SK-N-MC (cell line): ENCODE data around the gene ERCC3.

Experiments
- DNase-seq: peaks from one replicate; pipeline ENCODE4 v3.0.0-alpha.2; 2011; ENCODE audit warnings: low read depth, low spot score
- H3K27ac ChIP-seq: fragments of 200-600 bp; sonication (generic); 2 replicates; pipeline ENCODE4 v1.5.1; 2016; ENCODE audit warnings: mixed run types
- H3K36me3 ChIP-seq: fragments of 200-600 bp; sonication (generic); 2 replicates; pipeline ENCODE4 v1.6.1; 2017; ENCODE audit warnings: antibody characterized with exemption, low read length, mixed read lengths; ENCODE audit not compliant: insufficient read depth
- H3K4me3 ChIP-seq: fragments of 200-600 bp; sonication (generic); 2 replicates; pipeline ENCODE4 v1.5.1; 2016
- H3K9ac ChIP-seq: fragments of 200-600 bp; sonication (generic); 2 replicates; pipeline ENCODE4 v1.8.0; 2017; ENCODE audit warnings: mixed run types, mixed read lengths; ENCODE audit not compliant: insufficient read length
- H3K9me3 ChIP-seq: fragments of 200-600 bp; sonication (generic); 2 replicates; pipeline ENCODE4 v1.6.1; 2017; ENCODE audit warnings: low read depth, mild to moderate bottlenecking, antibody characterized with exemption, low read length, moderate library complexity, mixed read lengths
- EZH2 ChIP-seq: fragments of 200-600 bp; sonication (generic); IDR thresholded peaks from one replicate; pipeline ENCODE4 v1.6.1; 2017; ENCODE audit warnings: antibody characterized with exemption
- FOXP2 ChIP-seq: optimal IDR thresholded peaks from 2 replicates; pipeline ENCODE3; 2011; ENCODE audit warnings: mild to moderate bottlenecking, moderate library complexity; ENCODE audit not compliant: insufficient read depth; ENCODE audit errors: extremely low read length, control extremely low read depth
- POLR2AphosphoS5 ChIP-seq: IDR thresholded peaks from 2 replicates; pipeline ENCODE4 v1.6.1; 2012; ENCODE audit warnings: mild to moderate bottlenecking, low read depth, low read length, borderline replicate concordance

The ERCC3 gene

GRCh38 chr2:127293748-127294562 is at the start of gene ERCC3:
Gene ERCC3, minus strand, starts transcription at chr2:127294144. Its CDS starts 63 bp downstream, at chr2:127294081.
- peak within 1 kb of the TSS; percentile 97 for H3K4me3 ChIP-seq
- TF ChIP-seq POLR2AphosphoS5: peak; percentile 92
- peak; percentile 51 for TF ChIP-seq FOXP2
- TF ChIP-seq EZH2: no peak
- DNase-seq: peak; percentile 6
- H3K9ac ChIP-seq: peak within 1 kb of the TSS; percentile 97
- no peaks in the 10 kb centered on the region for H3K9me3 ChIP-seq
- peak within 1 kb of the TSS; percentile 80 for H3K27ac ChIP-seq
- peaks cover 36% of the 10 kb centered on the region for H3K36me3 ChIP-seq

GRCh38 chr2:127343277-127343676 is 49.3 kb upstream of the ERCC3 start:
- H3K4me3 ChIP-seq: no peak overlapping the region
- no peak overlapping the region for H3K27ac ChIP-seq
- H3K36me3 ChIP-seq: peaks cover 18% of the 10 kb centered on the region
- no peaks in the 10 kb centered on the region; the same call in 1 of the 2 replicates for H3K9me3 ChIP-seq
- no peak for DNase-seq
- H3K9ac ChIP-seq: no peak overlapping the region
- TF ChIP-seq POLR2AphosphoS5 (no peak), EZH2 (no peak), FOXP2 (no peak)

DNA sequence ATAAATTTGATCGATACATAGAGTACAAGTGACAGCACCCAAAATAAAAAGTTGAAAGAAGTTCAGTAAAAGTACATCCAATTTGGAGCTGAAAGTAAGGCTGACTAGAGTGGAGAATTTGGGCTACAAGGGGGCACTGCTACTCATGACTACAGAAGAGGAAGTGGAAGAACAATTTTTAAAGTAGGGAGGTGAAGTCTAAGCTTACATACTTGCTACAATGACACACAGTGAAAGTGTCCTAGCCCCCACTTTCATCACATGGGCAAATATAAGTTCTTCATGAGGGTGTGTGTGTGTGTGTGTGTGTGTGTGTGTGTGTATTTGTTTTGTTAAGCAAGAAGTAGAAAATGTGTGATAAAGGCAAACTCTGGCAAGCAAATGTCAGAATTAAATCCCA is 48.2 kb upstream of the ERCC3 start:
- peaks cover 30% of the 10 kb centered on the region for H3K36me3 ChIP-seq
- no peak overlapping the region for H3K9ac ChIP-seq
- TF ChIP-seq EZH2 (no peak), POLR2AphosphoS5 (no peak), FOXP2 (no peak)
- no peak overlapping the region for H3K4me3 ChIP-seq
- no peak for DNase-seq
- no peak overlapping the region for H3K27ac ChIP-seq
- H3K9me3 ChIP-seq: no peaks in the 10 kb centered on the region; the same call in 1 of the 2 replicates

DNA sequence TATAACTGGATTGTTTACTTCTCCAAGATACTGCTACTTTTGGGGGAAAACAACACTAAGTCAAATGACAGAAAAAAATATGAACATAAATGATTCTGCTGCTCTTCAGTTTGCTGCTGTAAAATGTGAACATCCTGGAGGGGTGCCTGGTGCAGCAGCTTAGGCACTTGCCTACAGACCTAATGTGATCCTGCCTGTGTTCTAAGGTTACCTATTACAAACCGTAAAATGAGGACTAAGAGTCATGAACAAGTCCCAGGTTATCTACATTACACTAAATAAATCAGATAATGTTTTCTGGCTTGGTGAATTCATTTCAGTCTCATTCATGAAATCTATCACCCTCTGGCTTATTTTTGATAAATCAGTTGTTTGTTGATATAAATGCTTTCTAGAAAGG is 38.4 kb upstream of the ERCC3 start:
- peaks cover 55% of the 10 kb centered on the region for H3K36me3 ChIP-seq
- TF ChIP-seq EZH2: no peak

GRCh38 chr2:127330753-127331152 is 36.8 kb upstream of the ERCC3 start:
- no peak overlapping the region for H3K9ac ChIP-seq
- peaks cover 56% of the 10 kb centered on the region for H3K36me3 ChIP-seq
- H3K27ac ChIP-seq: no peak overlapping the region
- H3K4me3 ChIP-seq: no peak overlapping the region
- H3K9me3 ChIP-seq: no peaks in the 10 kb centered on the region
- no peak for DNase-seq
- TF ChIP-seq FOXP2 (no peak), POLR2AphosphoS5 (no peak), EZH2 (no peak)

More for the DNA sequence above, 38.4 kb upstream of the ERCC3 start:
- H3K27ac ChIP-seq: no peak overlapping the region
- no peak overlapping the region for H3K4me3 ChIP-seq
- no peak overlapping the region for H3K9ac ChIP-seq
- no peak for DNase-seq
- no peaks in the 10 kb centered on the region for H3K9me3 ChIP-seq

DNA sequence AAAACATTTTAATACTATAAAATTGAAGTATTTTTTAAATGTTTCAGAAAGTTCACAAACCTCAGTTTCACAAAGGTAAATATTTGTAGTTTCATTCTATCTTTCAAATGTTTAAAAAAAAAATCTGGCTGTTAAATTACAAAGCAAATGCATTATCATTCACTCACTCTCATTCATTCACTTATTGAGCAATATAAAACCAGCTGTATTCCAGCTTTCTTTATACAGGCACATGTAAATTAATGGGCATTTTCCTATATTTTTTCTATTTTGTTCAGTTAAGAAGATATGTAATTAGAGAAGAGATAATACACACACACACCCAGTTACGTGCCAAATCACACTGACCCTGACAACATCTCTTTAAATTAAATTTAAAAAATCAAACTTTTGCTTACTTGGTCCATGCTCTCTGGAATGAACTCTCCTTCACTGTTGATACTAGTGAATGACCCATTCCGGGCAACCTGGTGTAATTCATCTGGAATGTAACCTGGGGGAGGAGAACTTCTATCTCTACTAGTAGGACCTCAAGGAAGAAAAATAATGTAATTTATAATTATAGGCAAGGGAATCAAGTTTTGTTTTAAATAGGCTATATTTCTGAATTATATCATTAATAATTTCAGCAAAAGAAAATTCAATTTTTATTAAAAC is 32.5 kb upstream of the ERCC3 start:
- no peak overlapping the region for H3K4me3 ChIP-seq
- H3K27ac ChIP-seq: 0 out of 2 replicates have a peak overlapping the region, but pooled peaks have one; percentile 29
- no peaks in the 10 kb centered on the region for H3K9me3 ChIP-seq
- no peak for TF ChIP-seq FOXP2
- TF ChIP-seq POLR2AphosphoS5: no peak
- TF ChIP-seq EZH2: no peak
- DNase-seq: no peak
- H3K36me3 ChIP-seq: peaks cover 56% of the 10 kb centered on the region
- H3K9ac ChIP-seq: no peak overlapping the region

DNA sequence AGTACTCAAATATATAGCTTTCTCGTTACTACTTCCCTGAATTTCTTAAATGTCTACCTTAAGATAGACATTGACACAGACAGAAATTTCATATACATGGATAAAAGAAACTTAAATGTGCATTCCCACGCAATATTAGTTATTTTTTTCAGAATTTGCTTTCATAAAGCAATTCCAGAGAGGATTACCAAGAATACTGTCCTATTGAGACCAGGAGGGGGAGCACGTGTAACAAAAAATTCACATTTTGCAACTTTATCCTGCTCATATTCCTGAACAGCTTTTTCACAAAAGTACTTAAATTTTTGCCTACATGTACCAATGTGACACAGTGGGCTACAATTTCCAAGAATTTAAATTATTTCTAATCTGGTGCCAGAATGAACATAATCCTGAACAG is 30.7 kb upstream of the ERCC3 start:
- peak overlapping the region; percentile 29; the same call in 1 of the 2 replicates for H3K27ac ChIP-seq
- DNase-seq: peak; percentile 60

GRCh38 chr2:127321303-127321702 is 27.4 kb upstream of the ERCC3 start:
- Histone ChIP-seq H3K9me3 (no peaks in the 10 kb centered on the region), H3K9ac (no peak overlapping the region), H3K36me3 (peaks cover 80% of the 10 kb centered on the region), H3K27ac (no peak overlapping the region), H3K4me3 (no peak overlapping the region)
- TF ChIP-seq EZH2 (no peak), FOXP2 (no peak), POLR2AphosphoS5 (no peak)
- no peak for DNase-seq

More for the DNA sequence above, 30.7 kb upstream of the ERCC3 start:
- Histone ChIP-seq H3K36me3 (peaks cover 65% of the 10 kb centered on the region), H3K9ac (no peak overlapping the region), H3K4me3 (no peak overlapping the region), H3K9me3 (no peaks in the 10 kb centered on the region)
- TF ChIP-seq EZH2 (no peak), FOXP2 (no peak), POLR2AphosphoS5 (no peak)
